ENCODE results near the gene CARMIL1.

DNA sequence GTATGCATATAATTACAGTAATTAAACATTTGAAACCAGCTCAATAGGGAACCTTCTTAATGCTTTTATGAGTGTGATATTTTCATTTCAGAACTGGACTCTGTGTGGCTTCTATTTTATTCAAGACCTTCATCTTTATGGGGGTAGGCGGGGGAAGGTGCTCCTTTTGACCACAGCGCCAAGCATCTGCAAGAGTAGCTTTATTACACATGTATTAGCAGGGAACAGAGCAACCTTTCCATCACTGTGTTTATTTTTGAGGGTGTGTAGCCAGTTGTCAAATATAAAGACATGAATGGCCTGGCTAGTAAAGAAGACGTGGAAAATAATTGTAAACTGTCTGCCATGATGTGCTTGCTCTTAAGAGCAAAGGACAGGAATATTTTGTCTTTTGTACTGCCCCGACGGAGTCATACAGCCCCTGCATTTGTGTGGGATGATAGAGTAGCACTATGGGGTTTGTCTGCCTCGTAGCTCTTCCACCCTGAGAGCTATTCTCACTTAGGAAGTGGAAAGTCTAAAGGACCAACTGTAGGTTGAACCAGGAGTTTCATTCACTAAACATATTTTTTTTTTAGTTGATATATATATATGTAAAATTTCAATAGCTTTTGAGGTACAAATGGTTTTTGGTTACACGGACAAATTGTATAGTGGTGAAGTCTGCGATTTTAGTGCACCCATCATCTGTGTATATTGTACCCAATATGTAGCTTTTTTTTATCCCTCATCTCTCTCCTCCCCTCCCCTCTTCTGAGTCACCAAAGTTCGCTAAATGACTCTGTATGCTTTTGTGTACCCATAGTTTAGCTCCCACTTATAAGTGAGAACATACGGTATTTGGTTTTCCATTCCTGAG, 91.2 kb downstream of the CARMIL1 start:
- TF ChIP-seq GATA3 (IDR thresholded peaks at IDR 0.05; ENCODE audit: low read depth, low read length) = no peak
- no peak for TF ChIP-seq GATA2 (IDR thresholded peaks at IDR 0.05; ENCODE audit: low read depth, low read length)

Measured in SH-SY5Y (cell line).